HG03108 (cell line): Measurements from ENCODE around the gene EHBP1.

Experiments used
- ATAC-seq: cut with Tn5 transposase; IDR thresholded peaks from one replicate; pipeline ENCODE4 v1.9.1; 2021; ENCODE audit warnings: moderate library complexity; ENCODE audit not compliant: unreplicated experiment

Gene EHBP1

GRCh38 chr2:62871506-62871905, 166.0 kb downstream of the EHBP1 start:
- no peak for ATAC-seq

GRCh38 chr2:62873603-62874002, 168.1 kb downstream of the EHBP1 start:
- no peak for ATAC-seq

DNA sequence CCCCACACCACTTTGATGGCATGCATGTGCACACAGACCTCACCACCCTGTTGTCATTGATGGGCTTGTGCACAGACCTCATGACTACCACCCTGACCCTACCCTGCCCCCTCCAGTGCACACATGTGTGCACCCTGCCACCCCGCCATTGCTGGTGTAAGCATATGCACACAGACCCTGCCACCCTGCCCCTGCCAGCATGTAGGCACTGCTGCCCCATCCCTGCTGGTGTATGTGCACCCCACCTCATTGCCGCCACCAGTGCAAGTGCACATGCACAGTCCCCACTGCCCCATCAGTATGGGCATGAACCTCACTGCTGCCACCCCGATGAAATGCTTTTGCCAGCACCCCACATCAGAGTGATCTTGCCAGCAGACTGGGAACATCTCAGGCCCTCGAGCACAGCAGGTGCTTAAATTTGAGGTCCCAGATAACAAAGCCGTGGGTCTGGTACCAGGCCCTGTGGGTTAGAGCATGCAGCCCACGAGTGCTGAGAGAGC, 169.4 kb downstream of the EHBP1 start:
- ATAC-seq: no peak

DNA sequence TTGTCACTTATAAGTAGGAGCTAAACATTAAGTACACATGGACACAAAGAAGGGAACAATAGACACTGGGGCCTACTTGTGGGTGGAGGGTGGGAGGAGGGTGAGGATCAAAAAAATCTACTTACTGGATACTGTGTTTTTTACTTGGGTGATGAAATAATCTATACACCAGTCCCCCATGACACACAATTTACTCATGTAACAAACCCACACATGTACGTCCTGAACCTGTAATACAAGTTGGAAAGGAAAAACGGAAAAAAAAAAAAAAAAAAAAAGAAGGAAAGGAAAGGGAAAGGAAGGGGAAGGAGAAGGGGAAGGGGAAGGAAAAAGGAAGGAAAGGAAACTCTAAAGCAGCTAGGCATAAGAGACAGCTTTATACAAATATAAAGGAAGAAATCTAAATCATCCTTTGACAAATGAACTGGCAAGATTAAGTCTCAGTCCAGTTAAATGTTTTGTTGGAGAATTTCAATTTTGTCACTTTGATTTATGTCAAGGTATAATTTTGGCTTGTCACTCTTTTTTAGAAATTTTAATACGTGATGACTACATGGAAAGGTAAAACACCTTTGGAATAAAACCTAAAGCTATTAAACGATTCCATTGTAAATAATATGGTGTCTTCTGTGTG, 175.8 kb downstream of the EHBP1 start:
- no peak for ATAC-seq

- ATAC-seq: no peak
Measured at GRCh38 chr2:62883629-62884028, 178.1 kb downstream of the EHBP1 start.

DNA sequence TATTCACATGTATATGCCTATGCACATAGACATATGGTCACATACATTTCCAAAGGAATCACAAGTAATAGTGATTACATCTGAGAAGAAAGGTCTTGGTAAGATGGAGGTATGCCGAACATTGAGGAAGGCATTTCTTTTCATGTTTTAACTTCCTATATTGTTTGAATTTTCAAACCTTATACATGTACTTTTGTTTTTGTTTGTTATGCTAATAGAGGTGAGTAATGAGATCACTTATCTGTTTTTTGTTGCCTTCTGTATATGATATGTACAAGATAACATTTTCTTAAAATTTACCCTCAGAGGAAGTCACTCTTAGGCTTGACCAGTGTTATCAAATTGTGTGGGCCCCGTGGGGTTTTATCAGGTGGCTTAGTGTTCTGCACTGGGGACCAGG, 178.6 kb downstream of the EHBP1 start:
- ATAC-seq: no peak

DNA sequence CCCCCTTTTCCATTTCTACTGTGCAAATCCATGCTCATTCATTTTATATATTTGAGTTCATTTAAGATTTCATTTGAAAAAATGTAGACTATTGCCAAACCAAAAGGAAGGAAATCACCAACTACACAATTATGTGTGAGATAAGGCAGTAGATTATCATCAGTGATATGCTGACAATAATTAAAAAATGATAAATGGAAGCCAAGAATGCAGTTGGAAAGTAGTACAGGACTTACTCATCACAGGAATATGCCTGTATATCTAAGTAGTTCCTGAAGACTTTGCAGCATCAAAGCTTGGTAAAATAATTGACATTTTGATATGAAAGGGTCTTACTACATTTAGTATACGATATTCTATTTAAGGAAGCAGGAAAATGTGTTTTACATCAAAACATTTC, 179.0 kb downstream of the EHBP1 start:
- no peak for ATAC-seq

GRCh38 chr2:62894966-62895631, 189.6 kb downstream of the EHBP1 start:
- no peak for ATAC-seq

- no peak for ATAC-seq
Measured at GRCh38 chr2:62895632-62896009, 190.1 kb downstream of the EHBP1 start.

- ATAC-seq: no peak
Measured at GRCh38 chr2:62897187-62897827, 191.8 kb downstream of the EHBP1 start.

DNA sequence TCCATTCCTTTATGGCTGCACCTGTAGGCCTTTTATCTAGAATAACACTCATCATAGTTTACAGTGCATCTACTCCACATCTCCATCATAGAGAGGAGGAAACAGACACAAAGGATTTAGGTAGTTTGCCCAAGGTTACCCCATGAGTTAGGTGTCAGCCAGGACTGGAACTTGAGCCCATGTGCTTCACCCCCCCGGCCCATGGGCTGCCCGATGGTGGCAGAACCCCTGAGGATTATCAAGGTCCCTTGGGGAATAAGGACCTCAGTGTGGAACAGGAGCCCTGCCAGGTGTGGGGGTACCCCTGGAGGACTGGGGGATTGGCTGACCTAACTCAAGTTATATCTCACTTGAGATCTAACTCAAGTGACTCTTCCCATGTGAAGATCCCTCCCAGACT, 198.8 kb downstream of the EHBP1 start:
- ATAC-seq: no peak

DNA sequence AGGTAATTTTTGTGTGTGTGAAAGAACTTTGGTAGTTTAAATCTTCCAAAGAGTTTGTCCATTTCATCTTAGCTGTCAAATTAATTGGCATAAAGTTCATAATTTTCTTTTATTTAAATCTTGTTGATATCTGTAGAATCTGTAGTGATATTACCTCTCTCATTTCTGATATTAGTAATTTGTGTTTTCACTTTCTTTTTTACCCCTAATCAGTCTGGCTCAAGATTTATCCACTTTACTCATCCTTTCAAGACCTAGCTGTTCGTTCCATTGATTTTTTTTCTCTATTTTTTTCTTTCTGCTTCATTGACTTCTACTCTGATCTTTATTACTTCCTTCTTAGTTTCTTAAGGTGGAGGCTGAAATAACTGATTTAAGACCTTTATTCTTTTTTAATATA, 202.6 kb downstream of the EHBP1 start:
- ATAC-seq: no peak

DNA sequence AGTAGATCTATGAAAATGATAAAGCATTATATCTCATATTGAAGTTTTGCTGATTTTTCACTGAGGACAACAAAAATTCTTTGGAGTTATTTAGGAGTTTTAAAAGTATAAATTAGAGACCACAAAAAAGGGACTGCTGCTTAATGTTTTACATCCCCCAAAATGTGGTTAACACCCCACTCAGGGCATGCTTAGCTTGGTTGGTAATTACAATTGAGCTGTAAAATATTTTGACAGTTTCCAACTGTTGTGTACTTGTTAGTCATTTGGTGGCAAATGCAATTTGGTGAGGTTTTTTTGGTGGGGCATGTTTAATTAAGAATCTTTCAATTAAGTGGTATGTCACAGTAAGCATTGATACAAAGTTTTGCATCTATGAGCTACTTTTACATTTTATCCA, 207.8 kb downstream of the EHBP1 start:
- ATAC-seq: no peak

DNA sequence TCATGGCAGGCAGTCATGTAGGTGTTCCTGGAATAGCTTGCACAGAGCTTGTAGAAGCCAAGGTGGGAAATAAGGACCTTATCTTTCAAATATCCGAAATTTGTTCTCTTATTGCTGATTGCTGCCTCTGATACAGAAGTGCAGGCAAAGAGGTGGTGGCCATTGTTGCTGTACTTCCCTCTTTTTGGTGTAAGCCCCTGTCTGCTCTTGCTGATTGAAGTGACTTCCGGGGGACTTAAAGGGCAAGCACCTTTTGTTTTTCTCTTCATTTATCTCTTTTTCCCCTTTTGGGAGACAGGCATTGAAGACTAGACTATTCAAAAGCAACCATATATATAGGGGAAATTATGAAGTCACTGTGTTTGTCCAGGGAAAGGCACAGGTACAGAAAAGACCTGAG, 213.5 kb downstream of the EHBP1 start:
- ATAC-seq: no peak

DNA sequence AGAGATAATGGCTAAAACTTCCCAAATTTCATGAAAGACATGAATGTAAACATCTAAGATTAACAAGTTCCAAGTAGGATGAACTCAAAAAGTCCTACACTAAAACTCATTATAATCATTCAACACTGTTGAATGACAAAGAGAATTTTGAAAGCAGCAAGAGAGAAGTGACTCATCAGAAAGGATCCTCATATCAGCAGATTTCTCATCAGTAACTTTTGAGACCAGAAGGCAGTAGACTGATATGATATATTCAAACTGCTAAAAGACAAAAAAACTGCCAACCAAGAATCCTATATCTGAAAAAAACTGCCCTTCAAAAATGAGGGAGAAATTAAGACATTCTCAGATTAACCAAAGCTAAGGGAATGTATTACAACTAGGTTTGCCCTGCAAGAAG, 214.6 kb downstream of the EHBP1 start:
- no peak for ATAC-seq

DNA sequence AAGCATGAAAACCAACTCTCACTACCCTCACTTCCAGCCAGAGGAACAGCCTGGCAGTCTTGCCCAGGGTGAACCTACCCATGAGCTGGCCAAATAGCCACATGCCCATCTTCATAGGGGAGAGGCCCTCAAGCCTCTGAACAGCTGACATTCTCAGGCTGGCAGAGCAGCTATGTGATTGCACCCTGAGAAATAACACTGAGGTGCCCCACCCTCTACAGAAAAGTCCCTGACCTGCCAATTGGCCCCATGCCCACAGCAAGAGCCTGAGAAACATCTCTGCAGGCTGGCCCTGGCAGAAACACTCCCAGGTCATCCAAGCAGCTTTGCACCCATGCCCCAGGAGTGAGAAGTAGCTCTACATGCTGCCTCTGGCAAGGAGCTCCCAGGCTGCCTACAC, 217.7 kb downstream of the EHBP1 start:
- ATAC-seq: no peak

GRCh38 chr2:62923881-62924280, 218.4 kb downstream of the EHBP1 start:
- no peak for ATAC-seq

- no peak for ATAC-seq
Measured at GRCh38 chr2:62928015-62928414, 222.5 kb downstream of the EHBP1 start.

DNA sequence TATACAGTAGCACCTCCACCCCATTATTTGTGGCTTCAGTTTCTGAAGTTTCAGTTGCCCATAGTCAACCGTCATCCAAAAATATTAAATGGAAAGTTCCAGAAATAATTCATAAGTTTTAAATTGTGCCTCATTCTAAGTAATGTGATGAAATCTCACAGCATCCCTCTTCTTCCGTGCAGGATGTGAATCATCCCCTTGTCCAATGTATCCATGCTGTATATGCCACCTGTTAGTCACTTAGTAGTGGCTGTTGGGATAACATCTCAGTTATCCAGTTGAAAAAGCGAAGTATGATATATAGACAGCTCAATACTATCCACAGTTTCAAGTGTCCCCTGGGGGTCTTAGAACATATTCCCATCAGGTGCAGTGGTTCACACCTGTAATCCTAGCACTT, 226.0 kb downstream of the EHBP1 start:
- ATAC-seq: no peak

GRCh38 chr2:62933398-62933917, 227.9 kb downstream of the EHBP1 start:
- ATAC-seq: no peak

- no peak for ATAC-seq
Measured at GRCh38 chr2:62934517-62934916, 229.0 kb downstream of the EHBP1 start.

DNA sequence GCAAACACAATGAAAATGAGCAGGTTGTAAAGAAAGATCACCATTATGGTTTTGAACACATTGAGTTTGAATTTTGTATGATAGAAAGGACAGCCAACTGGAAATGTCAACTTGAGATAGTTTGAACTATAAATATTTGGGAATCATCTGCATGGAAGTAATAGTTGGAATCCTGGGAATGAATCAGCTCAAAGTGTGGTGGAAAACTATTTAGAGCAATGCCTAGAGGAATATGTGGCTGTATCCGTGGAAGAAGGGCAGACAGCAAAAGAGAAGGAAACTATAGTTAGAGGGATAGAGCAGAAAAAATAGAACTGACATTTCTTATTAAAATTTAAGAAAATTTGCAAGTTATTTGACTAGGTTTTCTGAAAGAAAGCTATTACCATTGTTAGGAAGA, 232.6 kb downstream of the EHBP1 start:
- ATAC-seq: no peak
